HTERT RPE-1 (cell line): ENCODE measurements around the gene ANKMY1.

ENCODE experiments used
- in situ Hi-C: fragments of 300-500 bp; cut with MboI; formaldehyde crosslinking; loops from 4 replicates; pipeline ENCODE4 v1.14.3; 2020; ENCODE audit warnings: low sequenced_read_pairs

ANKMY1 gene

DNA sequence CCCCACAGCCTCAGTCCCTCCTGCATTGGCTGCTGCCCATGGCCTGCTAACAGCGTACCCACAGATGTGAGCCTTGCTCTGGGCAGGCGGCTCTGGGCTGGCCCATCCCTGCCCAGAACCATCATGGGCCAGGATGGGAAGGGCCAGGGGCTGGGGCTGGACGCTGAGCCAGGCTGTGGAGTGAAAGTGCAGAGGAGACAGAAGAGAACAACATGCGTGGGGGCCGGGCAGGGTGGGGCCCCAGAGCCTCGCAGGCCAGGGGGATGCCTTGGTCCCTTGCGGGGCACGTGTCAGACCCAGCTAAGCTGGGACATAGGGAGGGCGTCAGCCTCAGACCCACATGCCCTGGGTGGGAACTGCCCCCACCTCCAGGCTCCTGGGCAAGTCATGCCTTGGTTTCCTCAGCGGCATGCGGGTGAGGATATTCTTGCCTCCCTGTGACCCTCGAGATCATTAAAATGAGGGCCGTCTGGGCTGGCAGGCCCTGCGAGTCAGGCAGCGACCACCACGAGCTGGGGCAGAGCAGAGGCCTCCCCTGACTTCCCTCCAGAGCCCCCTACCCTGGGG, 95.0 kb downstream of the ANKMY1 start:
- in situ Hi-C loops = no loop called here

DNA sequence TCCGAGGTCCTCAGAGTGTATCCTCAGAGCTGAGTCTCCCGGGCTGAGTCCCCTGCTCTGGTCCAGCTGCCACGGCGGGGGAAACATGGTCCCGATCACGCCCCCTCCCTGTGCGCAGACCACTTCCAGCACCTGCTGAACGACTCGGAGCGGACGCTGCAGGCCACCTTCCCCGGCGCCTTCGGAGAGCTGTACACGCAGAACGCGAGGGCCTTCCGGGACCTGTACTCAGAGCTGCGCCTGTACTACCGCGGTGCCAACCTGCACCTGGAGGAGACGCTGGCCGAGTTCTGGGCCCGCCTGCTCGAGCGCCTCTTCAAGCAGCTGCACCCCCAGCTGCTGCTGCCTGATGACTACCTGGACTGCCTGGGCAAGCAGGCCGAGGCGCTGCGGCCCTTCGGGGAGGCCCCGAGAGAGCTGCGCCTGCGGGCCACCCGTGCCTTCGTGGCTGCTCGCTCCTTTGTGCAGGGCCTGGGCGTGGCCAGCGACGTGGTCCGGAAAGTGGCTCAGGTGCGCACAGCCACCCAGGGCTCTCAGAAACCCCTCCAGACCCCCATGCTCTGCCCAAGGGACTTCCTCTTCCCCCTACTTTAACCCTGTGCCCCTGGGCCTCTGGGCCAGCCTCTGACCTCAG, 95.6 kb downstream of the ANKMY1 start:
- in situ Hi-C loops = no loop called here

DNA sequence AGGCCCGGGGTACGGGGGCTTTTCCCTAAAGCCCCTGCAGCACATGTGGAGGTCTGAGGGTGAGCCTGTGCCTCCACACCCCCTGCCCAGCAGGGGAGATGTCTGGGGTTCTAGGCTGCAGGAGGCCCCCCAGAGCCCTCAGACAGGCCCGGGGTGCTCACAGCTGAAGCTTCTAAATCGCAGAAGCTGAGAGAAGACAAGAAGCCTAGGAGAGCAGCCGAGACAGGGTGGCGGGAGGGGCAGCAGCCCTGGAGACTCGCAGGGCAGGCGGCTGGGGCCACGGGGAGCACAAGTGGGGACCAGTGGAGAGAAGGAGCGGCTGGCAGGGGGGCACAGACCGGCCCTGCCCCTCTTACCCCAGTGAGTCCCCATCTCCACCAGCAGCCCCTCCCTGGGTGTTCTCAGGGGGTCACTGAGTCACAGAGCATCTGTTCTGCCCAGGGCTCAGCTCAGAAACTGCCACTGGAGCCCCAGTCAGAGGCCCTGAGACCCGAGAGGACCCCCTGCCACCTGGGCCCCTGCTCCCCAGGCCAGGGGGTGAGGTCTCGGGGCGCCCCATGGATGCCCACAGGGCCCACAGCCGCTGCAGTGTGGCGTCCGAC, 96.2 kb downstream of the ANKMY1 start:
- in situ Hi-C loops = no loop called here

DNA sequence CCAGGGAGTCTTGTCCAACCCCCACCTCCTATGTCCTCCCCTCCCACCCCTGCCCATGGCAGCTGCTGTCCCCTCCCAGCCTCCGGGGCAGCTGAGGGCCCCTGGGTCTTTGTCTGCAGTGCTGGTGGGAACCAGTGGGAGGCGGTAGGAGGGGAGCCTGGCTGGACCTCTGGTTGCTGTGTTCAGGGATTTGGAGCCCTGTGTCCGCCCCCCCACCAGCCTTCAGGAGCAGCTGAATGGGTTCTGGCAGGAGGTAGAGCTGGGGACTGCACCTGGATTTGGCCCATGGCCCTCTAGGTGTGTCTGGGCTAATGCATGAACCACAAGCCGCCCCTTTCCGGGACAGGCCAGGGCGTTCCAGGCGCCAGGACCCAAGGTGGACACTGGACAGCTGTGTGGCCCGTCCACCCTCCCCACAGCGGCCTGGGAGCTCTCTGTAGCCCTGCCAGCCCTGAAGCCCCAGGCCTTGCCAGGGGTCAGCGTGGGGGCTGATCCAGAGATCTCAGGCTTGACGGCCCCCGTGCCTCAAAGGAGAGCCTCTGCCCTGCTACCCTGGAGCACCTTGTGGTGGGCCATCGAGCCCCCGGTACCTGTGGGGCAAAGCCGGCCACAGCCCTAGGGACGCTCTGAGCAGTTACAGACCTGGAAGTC, 96.9 kb downstream of the ANKMY1 start:
- in situ Hi-C loops = no loop called here

DNA sequence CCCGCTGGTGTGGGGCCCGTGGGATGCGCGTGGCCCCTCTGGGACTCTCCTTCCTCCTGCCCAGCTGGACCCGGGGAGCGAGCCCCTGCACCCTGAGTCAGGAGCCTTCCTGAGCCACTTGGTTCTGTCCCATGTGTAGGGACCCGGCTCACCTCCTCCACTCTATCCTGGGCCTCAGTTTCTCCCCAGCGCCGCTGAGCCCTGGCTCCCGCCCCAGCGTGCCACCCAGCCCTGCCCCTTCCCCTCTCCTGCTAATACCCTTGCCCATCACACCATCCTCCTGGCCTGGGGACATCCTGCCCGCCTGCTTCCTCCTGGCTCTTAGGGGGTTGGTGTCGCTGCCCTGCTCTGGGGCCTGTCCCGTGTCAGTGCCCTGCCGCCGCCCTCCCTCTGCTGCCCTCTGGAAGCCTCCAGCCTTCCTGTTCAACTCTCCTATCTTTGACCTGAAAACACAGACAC, 97.5 kb downstream of the ANKMY1 start:
- in situ Hi-C loops = no loop called here

DNA sequence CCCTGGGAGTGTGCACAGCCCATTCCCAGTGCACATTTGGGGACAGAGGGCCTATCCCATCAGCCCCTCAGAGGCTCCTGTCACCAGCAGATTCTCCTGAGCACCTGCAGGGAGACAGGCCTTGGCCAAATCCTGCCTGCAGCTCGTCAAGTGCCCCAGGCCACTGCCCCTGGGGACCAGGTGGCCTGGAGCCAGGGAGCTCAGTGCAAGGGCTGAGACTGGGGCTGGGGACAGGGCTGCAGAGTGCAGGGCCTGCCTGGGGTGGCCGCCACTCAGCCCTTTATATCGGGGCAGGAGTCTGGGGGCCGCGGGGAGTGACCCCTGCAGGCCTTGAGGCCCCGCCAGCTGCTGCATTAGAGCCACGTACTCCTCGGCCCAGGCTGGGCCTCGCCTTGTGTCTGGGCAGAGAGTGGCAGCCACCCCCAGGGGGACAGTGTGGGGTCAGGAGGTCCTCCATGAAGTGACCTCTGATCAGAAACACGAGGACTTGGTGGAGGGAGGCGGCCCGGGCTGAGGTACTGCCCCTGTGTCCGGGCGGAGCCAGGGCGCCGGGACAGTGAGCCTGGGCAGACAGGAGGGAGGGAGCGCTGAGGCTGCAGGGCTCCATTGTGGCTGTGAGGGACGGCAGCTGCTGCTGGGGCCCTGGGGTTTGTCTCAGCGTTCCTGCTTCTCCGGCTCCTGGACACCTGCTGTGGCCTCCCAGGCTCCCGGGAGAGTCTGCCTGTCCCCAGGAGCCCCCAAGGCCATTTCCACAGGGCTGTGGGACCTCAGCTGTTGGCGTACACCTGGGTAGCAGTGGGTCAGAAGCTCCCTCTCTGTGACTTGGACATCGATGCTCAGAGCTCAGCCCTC, 98.2 kb downstream of the ANKMY1 start:
- in situ Hi-C loops = no loop called here

DNA sequence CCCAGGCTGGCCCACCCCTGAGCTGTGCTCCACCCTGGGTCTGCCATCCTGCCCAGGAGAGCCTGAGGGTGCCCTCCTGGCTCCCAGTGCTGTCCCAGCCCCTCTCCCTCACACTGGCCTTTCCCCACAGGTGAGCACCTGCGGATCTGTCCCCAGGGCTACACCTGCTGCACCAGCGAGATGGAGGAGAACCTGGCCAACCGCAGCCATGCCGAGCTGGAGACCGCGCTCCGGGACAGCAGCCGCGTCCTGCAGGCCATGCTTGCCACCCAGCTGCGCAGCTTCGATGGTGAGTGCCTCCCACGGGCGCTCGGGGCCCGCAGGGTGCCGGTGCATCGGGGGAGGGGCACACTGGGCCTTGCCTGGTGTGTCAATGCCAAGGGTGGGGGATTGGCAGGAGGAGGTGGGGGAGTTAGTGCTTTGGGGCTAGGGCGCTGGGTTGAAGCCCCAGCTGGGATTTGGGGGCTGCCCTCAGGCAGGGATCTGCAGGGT, 98.8 kb downstream of the ANKMY1 start:
- in situ Hi-C loops = no loop called here

DNA sequence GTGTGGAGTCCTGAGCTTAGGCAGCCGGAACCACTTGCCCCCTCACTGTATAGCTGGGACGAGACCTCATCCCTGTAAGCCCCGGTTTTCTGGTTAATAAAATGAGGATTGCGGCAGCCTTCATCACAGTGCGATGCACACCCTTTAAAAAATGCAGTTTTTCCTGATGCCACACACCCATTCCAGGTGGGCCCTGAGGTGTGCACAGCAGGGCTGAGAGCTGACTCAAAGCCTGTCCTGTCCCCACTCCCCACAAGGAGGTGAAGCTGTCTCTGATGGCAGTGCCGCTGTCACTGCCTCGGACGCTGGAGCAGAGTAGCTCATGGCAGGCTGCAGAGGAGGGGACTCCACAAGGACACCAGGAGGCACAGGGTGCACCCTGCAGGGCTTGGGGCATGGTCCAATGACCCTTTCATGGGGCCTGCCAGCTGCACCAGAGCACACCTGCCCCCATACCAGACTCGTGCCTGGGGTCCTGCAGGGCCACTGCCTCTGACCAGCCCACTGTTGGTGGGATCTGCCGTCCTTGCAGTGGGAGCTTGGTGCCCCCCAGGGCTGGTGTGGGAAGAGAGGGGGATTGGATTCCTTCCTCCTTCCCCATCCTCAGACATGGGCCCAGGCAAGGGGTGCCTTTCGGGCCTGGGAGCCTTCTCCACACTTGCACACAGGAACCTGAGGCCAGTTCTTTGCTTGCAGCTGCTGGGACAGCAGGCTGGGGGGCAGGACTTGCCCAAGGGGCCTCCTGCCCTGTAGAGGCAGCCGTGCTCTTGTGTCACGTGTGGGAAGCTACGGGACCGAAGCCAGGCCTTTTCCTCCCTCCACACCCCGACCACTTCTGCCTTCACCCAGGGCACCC, 99.5 kb downstream of the ANKMY1 start:
- in situ Hi-C loops = no loop called here

DNA sequence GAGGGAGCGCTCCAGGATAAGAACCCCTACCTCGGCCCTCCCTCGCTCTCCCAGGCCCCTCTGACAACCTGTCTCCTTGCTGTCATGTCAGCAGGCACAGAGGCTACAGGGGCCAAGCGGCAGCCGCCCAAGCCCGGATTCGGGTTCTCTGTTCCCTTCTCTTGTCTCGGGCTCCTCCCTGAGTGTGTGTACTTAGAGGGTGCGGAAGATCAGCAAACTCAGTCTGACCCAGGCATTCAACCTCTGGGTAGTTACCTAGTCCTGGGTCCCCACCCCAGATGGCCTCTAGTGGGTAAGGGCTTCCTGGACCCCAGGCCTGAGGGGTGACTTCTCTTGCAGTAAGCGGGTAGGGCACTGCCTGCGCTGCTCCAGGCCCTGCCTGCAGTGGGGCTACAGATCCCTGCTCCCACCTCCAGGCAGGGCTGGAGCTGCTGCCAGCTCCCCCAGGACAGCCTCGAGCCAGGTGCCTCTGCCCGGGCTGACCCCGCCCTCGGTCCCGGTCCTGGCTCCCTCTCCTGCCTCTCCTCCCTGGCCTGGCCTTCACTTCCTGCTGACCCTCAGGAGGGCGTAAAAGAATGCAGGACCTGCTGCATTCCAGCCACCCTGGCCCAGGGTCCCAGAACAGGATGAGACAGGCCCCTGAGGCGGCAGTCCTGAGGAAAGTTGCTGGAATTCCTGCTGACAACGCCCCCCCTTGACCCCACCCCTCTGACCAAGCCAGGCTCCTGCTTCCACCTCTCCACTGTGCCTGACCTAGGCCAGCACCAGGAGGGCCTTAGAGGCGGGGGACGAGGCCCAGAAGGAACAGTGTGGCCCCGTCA, 100.4 kb downstream of the ANKMY1 start:
- in situ Hi-C loops = no loop called here

DNA sequence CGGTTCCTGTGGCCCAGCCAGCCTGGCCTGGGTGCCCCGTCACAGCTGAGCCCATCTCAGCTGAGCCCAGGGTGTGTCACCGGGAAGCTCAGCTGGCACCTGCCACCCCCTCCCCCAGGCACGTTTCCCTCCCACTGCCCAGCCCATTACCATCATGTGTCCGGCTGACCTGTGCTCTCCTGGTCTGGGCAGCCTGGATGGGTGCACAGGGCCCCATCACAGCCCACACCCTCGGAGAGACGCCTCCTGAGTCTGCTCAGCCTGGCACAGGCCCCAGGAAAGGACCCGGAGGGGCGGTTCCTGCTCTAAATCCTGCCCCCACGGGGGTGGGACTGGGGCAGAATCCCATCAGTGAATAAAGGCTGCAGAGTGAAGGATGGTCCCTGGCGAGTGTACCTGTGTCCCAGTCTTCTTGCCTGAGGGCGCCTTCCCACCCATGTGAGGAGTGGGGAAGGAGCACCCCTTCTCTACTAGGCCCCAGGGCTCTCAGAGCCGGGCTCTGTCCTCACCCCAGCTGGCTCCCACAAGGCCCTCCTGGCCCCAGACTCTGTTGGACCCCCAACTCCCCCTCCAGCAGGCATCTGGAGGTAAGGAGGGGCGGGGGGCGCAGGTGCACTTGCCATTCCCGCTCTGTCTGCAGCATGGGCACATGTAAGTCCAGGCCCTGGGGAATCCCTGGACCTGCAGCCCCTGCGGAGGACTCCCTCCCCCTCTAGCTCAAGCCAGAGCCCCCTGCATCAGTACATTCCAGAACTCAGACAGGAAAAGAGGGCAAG, 101.2 kb downstream of the ANKMY1 start:
- in situ Hi-C loops = no loop called here

DNA sequence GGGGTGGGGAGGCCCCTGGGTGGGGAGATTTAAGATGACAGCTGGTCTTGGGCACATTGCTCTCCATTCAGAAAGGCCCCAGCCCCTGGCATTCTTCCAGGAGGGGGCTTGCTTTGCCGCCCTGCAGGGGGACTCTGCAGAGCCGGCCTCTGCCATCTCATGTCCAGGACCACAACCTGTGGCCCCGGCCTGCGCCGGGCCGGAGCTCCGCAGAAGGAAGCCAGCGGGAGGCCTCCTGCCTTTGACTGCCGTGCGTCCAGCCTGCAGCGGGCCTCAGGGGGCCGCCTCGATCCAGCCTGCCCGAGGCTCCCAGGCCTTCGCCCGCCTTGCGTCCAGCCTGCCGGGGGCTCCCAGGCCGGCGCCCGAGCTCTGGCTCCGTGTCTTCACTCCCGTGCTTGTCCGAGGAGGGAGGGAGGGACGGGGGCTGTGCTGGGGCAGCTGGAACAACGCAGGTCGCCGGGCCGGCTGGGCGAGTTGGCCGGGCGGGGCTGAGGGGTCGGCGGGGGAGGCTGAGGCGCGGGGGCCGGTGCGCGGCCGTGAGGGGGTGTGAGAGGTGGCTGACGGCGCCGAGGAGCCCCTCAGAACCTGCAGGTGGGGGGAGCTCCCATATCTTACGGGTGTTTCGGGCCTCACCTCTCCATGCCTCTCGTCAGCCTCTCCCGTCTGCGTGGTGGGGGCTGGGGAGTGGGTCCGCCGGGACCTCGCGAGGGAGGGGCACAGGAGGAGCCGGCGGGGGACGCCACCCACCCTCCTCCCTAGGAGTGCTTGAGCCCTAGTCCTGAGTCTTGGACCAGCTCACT, 101.9 kb downstream of the ANKMY1 start:
- in situ Hi-C loops = no loop called here

DNA sequence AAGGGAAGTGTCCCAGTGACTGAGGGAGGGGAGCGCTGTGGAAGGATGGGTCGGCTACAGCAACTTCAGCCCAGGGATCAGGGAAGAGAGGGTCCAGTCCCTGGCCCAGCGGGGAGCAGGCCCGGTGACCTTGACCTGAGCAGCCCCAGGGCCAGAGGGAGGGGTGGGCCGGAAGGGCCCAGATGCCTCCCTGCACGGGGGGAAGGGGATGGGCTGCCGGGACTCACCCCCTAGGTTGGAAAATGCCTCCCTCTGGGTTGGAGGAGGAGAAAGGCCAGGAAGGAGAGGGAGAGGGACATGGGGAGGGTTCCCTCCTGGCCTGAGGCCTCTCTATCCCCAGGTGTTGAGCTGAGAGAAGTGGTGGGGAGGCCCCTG, 102.5 kb downstream of the ANKMY1 start:
- in situ Hi-C loops = no loop called here

DNA sequence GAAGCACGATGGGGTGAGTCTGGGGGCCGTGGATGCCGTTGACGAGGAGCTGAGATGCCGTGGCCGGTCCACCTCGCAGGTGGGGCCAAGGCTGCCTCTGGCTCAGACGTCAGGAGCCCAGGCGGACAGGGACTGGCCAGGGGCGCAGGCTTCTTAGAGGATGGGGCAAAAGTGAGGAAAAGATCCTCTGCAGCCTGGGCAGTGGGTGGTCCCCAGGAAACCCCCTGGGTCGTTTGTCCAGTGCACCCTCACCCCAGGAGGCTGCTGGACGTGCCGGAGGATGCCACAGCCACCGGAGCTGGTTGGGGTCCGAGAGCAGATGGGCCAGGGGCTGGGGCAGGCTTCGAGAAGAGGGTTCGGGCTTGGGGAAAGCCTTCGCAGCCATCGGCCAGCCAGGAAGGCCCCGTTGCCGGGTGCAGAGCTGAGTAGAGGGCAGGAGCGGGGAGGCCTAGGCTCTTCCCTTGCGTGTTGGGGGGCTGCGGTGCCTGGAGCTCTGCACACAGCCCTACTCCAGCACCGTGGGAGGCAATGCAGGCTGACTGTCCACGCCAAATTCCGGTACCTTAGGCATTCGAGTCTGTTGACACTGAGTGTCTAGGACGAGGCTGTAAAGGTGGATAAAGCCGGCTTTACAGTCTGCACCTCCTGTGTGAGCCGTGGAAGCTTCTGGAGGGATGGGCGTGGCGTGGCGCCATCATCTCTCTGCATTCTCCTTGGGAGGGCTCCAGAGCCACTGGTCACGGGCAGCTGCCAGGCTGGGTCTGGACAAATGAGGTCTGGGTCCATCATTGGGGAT, 103.5 kb downstream of the ANKMY1 start:
- in situ Hi-C loops = no loop called here

DNA sequence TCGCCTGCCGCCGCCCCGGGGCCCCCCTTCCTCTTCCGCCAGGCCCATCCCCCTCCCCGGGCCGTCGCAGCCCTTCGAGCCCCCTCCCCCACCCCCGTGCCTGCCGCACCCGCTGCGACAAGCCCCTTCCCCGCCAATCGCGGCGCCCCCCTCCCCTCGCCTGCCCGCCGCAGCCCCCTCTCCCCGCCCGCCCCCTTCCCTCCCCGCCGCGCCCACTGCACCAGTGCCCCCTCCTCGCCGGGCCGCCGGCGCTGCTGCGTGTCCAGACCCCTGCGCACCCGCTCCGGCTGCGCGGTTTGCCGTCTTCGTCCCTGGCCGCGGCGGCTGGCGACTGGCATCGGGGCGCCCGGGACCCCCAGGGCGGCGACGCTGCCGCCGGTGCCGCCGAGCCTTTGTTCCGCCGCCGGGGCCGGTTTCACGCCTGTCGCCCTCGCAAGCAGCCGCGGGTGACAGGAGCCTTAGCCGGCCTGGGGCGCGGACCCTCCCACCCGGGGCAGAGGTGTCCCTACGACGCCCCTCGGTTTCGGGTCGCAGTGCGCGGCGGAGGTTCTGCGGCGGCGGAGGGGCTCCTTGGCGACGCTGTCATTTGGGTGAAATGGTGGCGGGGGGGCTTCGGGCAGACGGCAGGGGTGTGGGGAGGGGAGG, 104.2 kb downstream of the ANKMY1 start:
- in situ Hi-C loops = no loop called here

DNA sequence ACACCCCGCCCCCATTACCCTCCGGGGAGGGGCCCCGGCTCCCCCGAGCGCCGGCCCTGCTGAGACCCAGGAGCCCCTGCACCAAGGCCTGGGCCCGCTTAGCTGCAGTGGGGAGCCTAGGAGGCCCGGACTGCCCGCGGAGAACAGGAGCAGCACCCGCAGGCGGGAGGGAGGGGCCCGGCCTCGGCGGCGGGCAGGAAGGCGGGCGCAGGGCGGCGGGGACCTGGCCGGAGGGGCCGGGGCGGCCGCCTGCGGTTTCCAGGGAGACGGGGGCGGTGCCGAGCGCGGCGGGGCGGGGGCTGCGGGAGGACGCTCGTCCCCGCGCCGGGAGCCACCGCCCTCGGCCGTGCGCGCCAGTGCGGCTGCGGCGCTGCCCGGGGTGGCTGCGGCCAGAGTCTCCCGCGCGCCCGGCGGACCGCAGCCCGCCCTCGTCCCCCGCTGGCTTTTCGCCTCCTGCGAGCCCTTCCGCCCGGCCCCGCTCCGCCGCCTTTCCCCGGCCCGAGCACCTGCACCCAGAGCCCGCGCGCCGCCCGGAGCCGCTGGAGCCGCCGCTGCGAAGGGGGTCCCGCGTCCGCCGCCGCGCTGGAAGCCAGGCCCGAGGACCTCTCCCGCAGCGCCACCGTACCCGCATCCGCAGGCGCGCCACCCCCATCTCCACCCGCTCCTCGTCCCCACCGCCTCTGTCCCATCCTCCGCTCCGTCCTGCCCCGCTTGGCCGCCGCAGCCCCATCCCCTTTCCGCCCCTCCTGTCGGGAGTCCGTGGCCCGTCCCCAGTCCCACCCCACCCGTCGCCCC, 105.1 kb downstream of the ANKMY1 start:
- in situ Hi-C loops = no loop called here
